ENCODE measurements around the gene LSMEM2.

- TF ChIP-seq CTCF (IDR thresholded peaks at IDR 0.05), result no peak
- no peak for TF ChIP-seq POLR2A (IDR thresholded peaks at IDR 0.05)
Measured at GRCh38 chr3:50319894-50320625, 41.2 kb downstream of the LSMEM2 start.

All from uterus (tissue), 2 donors.